GM21381 (cell line): ENCODE data around the gene TRIM47.

Source experiments
- ATAC-seq: cut with Tn5 transposase; IDR thresholded peaks from one replicate; pipeline ENCODE4 v1.9.1; 2021; ENCODE audit warnings: mild to moderate bottlenecking, moderate library complexity; ENCODE audit not compliant: unreplicated experiment

The TRIM47 gene

DNA sequence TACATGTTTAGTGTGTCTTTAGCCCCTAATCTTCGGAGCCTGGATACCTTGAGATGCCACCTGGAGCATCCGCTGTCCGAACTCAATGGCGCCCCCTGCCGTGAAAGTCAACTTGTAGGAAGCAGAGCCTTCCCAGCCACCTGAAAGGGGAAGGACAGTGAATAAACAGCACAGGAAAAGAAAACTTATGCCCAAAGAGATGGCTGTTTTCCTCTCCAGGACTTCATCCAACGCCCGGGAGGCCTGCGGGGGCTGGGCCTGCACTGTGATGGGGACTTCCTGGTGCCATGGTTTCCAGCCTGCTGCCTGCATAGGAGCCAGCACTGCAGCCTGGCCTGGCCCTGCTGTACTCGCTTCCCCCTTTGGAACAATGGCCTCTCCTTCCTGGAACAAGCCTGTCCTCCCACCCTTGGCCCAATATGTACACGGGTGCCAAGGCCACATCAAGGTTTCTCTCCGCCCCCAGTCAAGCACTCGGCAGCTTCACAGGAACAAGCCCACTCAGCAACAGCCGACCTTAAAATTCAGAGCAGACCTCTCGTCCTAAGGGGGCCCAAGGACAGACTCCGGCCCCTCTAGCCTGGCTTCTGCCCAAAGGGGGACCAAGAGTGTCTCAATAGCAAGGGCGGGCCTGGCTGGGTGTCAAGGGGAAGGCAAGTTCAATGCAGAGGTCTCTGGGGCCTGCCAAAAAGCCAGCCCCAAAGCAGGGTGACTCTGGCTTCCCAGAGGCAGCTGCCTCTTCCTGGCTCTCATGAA, 29.7 kb downstream of the TRIM47 start:
- ATAC-seq = no peak

DNA sequence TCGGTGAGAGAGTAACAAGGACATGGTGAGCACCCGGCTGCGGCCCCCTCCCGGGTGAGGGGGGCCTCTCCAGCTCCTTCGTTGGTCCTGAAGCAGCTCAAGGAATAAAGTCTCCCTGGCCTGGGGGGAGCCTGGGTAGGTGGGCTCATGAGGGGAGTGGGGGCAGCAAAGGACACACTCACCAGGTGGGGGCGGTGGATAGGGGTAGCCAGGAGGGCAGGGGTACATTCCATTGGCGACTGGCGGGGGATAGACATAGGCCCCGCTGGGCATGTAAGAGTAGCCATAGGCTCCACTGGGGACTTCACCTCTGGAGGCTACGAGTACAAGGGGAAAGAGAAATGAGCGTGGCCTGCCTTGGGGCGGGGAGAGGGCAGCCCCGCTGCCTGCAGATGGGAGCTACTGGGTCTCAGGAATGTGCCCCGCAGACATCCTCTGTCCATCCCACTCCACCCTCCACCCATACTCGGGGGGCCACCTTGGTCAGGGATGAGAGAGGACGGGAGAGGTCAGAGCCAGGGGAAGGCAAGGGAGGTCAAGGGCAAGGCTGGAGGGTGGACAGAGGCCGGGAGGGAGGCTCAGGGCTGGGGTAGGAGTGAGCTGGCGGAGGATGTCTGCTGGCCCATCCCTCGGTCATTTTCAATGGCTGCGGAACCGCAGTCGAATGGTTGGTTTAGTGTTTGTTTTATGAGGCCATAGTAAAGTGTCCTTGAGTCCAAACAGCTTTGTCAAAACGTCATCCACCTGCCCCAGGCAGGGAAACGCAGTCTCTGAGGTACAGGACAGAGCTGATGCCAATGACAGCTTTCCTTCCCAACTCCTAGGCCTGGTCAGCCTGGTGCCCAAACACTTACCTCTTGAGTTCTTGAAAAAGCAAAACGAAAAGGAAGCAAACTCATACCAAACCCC, 30.5 kb downstream of the TRIM47 start:
- ATAC-seq = no peak

DNA sequence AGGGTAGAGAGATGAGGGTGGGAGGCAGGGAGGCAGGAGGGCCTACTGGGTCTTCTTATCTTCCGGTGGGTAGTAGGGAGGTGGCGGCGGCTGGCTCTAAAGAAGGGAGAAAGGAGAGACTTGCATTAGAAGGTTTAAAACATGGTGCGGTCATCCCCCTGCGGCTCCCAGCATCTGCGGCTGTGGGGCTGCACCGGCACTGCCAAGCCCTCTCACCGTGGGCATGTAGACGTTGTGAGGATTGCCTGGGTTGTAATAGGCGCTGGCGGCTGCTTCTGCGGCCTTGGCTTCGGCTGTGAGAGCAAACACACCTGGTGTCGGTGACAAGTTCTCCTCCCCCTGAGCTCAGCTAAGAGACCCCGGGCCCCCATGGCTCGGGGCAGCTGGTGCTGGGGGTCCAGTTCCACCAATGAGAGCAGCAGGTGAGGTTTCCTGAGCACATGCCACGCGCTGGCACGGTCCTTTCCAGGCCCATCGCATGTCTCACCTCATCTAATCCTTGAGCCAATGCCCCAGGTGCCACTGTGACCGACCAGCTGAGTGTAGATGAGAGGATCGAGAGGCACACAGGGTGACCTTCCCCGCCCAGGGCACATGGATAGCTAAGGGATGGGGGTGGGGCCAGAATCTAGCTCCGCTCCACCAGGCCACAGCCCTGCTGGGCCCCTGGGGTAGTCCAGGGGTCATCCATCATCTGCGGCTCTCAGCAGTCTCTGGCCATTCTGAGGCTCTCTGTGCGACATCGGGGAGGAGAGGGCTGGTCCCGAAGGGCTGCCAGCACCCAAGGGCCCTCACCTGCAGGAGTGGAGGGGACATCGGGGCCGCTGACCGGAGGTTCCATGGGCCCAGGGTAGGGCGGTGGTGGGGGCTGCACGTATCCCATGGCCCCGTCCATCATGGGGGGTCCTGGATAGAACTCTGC, 31.4 kb downstream of the TRIM47 start:
- ATAC-seq = no peak

DNA sequence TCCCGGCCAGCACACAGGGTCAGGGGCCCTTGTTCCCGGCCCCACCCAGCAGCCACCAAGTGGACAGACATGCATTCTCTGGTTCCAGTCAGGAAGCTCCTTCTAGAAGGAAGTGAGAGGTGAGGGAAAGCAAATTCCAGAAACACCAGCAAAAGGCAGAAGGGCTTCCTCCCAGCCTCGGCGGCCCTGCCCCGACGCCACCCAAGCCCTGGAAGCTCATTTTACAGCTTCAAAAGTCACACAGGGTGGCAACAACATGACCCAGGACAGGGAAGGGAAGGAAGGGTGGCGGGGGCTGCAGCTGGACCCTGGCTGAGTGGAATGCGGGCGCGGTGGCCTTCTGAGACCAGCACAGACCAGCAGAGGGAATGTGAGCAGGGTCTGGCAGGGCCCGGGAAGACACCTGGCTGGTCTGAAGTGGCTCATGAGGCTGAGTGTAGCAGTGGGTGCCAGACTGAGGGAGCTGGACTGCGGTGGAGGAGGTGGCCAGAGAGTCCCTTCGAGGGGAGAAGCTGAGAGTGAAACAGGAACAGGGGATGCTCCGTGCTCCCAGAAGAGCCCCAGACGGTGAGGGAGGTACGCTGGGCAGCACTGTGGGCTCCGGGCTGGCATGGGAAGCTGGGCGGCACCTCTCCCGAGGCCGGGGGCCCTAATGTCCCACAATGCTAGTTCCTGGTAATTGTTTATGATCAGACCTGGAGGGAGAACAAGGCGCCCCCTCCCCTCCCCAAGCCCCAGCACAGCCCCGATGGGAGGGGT, 32.3 kb downstream of the TRIM47 start:
- ATAC-seq = no peak

DNA sequence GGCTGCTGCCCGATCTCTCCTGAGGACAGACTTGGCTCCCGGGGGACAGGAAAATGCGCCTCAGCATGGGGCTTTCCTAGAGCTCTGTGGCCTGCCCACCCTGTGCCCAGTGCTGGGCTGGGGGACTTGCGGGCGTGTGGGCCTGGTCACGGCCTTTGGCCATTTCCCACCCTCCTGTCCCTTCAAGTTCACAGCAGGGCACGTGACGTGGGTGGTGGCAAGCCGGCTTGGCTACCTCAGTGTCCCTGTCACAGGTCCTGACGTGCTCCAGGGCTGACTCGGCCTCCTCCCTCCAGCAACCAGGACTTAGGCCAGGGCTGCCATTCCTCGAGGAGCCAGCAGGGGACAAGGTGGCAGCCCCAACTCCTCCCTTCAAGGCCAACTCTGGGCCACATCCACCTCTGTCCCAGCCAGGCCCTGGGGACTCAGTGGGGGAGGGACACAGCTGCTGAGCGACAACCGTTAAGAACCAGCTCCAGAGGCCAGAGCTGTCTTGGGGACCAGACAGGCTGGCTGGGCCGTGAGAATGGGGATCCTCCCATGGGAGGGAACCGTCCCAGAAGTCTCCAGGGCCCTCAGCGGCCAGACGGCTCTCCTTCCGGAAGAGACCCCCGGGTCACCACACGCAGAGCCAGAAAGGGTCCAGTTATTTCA, 33.2 kb downstream of the TRIM47 start:
- ATAC-seq = peak; percentile 69

DNA sequence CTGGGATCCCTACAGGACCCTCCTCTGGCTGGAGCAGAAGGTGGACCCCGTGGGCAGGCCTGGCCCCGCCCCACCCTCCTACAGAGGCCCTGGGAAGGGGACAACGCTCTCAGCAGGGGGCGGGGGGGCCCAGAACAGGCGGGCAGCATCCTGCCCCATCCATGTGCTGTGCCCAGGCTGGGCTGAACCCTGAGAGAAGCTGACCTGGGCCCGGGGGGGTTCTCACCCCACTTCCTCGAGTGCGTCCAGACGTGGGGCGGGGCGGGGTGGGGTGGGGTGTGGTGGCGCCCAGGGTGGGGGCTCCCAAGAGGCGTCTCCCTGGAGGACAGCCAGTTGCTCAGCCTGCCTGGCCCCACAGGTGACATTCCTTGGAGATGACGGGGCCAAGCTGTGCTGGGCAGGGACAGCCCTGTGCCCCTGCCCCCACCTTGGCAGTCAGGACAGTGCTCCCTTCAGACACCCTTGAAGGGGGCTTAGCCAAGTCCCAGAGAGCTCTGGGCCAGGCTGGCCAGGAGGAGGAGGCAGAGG, 33.8 kb downstream of the TRIM47 start:
- peak; percentile 7 for ATAC-seq

DNA sequence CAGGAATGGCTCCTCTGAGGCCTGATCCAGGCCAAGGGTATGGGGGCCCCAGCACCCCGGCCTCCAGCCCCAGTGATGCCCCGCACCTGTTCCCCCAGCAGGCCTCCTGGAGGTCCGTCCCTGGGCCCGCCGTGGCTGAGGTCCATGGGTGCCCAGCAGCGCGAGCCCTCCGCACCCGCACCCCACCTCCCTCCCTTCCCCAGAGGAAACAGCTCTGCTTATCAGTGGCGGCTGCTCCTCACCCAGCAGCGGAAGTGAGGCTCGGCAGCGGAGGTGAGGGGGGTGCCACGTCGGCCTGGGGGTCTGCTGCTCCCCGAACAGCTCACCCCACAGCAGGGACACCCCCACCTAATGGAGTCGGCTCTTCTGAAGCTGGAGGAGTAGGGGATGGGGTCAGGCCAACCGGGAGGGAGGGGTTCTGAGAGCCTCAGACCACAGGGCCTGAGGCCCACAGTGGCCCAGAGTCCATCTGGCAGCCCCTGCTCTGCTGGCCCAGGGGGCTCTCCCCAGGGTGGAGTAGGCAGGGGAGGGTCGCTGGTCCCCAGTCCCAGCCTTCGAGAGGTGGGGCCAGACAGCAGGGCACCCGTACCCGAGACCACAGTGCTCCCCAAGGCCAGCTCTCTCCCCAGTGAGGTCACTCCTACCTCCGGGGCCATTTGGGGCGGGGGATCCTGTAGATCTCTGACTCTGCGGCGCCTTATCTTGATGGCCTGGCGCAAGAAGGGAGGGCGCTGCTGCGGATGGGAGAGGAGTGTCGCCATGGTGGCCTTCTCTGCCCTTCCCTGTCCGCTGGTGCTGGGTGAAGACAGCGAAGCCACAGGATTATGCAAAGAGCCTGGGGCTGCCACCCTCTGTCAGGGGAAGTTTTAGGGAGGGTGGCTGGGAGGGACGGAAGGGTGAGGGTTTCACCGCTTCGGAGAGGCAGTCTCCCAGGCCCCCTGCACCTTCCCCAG, 34.5 kb downstream of the TRIM47 start, which contains the start of gene UNC13D:
Gene UNC13D, minus strand, starts transcription at position 828 of the 953 bp plus-strand sequence. Its CDS starts 67 bp downstream, at position 761.
- ATAC-seq = no peak

DNA sequence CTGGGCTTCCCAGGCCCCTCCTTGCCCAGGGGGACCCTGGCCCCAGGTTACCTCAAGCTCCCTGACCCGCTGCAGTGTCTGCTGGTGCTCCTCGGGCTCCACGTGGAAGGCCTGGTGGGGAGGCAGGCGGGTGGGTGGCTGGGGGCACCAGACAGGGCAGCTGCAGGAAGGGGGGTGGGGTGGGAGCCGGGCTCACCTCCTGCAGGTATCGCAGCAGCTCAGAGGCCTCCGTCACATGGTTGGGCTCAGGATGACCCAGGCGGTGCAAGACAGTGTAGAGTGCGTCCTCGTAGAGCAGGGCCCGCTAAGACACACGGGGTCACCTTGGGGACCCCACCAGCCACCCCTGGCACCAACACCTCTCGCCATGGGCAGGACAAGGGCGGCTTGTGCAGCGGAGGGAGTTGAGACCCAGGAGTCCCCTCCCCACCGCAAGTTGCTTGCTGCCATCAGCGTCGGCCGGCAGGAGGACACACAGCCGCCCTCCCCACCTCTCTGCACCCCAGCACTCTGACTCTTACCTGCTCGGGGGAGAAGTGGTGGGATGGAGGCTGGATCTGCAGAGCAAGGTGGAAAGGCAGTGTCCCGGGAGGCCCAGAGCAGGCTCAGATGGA, 35.3 kb downstream of the TRIM47 start:
- ATAC-seq = no peak

DNA sequence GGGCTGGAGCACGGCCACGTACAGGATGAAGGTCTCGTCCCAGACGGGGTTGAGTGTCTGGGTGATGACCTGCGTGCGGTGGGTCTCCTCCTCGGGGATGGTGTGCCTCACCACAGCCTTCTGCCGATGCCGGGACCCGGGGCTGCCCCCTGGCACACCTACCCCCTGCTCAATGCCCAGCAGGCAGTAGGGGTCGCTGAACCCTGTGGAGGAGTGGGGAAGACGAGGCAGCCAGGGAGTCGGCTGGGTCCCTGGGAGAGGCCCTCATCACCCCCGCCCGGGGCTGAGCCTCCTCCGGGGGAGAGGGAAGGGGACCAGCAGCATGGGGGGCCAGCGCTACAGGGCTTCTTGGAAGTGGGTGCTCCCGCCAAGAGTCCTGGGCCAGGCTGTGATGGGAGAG, 36.0 kb downstream of the TRIM47 start:
- no peak for ATAC-seq

DNA sequence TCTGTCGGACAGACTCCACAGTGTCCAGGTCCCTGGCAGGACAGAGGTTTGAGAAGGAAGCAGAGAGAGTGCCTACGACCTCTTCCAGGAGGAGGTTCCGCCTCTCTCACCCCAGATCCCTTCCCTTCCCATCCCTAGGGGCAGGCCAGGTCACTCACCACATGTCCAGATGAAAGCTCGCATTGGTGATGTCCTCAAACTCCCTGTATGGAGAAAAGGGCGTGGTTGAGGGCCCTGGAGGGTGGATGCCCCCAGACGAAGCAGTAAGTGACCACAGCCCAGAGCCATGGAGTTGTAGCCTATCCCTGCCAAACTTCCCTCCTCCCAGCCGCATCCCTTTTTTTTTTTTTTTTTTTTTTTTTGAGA, 37.6 kb downstream of the TRIM47 start:
- ATAC-seq = no peak

DNA sequence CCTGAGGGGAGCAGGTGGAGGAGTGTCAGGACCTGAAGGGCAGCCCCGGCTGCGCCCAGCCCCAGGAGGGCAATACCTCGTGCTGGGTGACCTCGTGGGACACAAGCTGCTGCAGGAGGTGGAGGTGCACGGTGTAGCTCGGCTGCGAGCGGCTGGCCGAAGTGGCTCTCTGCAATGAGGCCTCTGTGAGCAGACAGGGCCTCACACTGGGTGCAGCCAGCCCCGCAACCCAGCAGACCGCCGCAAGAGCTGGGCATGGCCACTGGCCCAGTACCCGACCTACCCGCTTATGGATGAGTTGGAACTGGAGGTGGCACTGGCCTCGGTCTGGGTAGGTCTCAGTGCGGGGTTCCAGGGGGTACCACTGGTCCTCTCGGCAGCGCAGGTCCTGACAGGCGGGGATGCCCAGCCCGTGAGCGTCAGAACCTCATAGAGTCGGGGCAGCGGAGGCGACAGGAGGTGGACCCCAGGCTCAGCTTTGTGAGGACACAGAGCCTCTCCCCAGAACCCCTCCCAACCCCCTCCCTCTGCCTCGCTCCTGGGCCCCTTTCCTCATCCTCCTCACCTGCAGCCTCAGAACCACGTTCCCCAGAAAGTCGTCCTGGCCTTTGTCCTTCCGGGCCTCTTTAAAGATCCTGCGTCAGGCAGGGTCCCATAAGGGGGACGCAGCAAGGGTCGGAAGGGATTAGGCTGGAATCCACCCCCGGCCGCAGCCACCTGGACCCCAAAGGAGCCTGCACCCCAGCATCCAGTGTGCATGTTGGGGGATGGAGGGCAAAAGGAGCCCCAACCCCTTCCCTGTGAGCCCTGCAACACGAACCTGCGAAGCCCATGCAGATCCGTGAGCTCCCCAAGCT, 38.2 kb downstream of the TRIM47 start:
- ATAC-seq = no peak

DNA sequence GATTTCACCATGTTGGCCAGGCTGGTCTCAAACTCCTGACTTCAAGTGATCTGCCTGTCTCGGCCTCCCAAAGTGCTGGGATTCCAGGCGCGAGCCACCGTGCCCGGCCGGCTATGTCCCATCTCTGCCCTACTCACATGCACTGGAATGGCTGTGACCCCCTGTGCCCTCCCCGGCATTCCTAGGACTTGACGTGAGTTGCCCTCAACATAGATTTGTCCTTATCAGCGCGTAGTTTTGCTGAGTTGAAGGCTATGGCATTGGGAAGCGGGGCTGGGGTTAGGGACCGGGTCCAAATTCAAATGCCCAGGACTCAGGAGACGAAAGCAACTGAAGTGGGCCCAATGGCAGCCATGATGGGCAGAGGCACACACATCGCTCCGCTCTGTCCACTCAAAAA, 40.0 kb downstream of the TRIM47 start:
- ATAC-seq = no peak

DNA sequence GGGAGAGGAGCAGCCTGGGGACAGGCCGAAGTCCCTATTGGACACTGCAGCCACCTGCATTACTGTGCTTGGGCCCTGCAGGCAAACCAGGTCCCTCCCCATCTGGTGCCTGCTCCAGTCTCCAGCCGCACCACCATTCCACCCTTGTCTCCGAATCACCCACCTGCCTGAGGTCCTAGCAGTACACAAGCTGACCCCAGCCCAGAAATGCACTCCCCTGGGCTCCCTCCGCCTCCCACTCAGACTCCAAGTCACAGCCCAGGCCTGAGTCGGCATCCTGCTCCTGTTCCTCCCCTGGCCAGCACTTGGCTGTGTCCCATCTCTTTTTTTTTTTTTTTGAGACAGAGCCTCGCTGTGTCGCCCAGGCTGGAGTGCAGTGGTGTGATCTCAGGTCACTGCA, 40.5 kb downstream of the TRIM47 start:
- ATAC-seq = no peak

DNA sequence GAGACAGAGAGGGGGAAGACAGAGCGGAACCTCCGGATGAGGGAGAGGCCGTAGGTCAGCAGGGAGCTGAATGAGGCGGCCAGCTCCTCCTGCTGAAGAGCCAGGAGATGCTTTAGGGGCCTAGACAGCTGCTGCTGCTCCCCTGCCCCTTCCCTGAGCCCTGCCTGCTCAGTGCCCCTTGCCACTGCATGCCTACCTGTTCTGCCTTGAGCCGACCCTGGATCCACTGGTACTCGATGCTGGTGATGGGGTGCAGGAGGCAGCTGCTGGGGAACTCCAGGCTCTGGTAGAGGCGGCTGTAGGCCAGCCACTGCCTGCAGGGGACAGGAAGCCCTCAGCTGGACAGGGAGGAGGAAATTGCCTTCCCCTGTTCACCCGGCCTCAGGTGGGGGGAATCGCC, 41.8 kb downstream of the TRIM47 start:
- ATAC-seq = no peak

DNA sequence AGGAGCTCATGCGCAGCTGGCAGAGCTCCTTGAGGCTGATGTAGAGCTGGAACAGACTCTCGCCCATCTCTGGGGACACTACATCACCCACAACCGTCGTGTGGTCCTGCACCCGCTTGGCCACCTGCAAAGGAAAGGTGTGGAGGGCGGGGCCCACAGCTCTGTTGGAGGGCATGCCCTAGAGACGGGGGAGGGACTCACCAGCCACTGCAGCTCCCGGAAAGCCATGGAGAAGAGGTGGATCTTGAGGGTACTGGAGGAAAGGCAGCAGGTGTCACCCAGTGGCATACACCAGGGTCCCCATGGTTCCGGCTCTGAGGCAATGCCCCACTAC, 42.8 kb downstream of the TRIM47 start:
- no peak for ATAC-seq

DNA sequence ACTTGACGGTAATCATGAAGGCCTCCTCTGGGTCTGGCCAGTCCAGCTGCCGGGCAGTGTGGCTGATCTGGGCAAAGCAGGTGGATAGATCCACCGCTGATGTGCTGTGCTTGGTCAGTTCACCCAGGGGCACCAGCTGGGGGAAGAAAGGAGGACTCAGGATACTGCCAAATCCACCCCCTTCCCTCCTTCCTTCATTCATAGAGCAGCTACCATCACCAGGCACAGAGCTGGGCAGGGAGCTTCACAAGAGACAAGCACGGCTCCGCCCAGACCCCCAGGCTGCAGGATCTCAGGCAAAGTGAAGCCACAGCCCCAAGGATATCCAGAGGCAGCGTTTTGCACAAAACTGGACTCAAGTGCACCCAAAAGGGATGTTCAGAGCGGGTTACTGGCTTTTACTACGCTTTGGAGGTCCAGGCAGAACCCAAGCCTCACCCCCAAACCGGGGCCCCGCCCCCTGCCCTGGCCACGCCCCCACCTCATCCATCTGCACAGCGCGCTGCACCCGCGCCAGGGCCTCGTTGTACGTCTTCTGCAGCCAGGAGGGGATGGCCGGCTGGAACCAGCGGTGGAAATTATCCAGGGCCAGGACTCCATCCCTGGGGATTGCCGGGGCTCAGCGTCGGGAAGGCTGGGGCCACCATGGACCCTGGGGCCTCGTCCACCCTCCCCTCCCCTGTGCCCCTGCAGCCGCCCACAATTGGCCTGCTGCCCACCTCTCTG, 43.3 kb downstream of the TRIM47 start:
- no peak for ATAC-seq
